GM21786 (cell line): ENCODE measurements around the gene TCF15.
"Not testable (repeated sequence)": the region's sequence is repeated elsewhere in the genome, so short reads cannot be mapped to it uniquely, and the experiment has no call there.

Experiments
- ATAC-seq: cut with Tn5 transposase; IDR thresholded peaks from one replicate; pipeline ENCODE4 v1.9.1; 2021; ENCODE audit not compliant: unreplicated experiment

TCF15 gene

DNA sequence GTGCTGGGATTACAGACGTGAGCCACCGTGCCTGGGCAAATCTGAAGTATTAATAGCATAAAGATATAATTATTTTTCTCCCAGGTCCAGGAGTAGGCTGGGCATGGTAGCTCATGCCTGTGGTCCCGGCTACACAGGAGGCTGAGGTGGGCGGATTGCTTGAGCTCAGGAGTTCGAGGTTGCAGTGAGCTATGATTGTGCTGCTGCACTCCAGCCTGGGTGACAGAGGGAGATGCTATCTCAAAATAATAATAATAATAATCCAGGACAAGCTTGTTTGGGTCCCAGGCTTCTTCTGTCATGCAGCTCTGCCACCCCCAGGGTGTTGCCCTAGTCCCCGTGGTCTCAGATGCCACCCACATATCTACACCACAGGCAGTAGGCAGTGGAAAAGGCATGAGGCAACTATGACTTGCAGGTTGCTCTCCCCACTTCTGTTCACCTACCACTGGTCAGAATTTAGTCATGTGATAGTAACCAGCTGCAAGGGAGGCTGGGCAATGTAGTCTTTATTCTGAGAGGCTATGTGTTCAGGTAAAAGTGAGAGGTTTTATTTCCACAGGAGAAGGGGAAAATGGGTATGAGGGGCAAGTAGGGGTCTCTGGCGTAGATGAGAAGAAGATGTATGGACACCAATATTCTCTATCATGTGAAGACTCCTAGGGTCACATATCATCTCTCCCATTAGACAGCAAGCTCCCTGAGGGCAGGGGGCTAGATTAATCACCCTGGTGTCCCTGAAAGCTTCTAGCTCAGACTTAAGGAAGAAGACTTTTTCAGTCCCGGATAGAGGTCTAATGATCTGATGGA is 25.7 kb downstream of the TCF15 start:
- ATAC-seq, result no peak

DNA sequence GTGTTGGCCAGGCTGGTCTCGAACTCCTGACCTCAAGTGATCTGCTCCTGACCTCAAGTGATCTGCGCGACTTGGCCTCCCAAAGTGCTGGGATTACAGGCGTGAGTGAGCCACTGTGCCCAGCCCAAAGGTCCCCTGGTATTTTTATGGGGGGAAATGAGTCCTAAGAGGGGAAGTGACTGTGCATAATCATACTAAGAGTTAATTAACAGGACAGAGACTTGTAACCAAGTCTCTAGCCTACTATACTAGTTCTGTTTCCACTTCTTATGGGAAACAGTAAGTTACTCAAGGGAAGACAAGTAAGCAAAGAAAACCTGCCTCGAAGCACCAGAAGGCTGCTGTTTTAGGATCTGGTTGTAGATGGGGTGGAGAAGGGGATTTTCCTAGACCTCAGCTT is 27.9 kb downstream of the TCF15 start:
- ATAC-seq, result no peak

GRCh38 chr20:578940-579690 is 31.0 kb downstream of the TCF15 start:
- ATAC-seq, result not testable (repeated sequence)

- ATAC-seq, result no peak
Measured at GRCh38 chr20:577167-577791, 32.8 kb downstream of the TCF15 start.

- no peak for ATAC-seq
Measured at GRCh38 chr20:576156-576555, 34.0 kb downstream of the TCF15 start.

DNA sequence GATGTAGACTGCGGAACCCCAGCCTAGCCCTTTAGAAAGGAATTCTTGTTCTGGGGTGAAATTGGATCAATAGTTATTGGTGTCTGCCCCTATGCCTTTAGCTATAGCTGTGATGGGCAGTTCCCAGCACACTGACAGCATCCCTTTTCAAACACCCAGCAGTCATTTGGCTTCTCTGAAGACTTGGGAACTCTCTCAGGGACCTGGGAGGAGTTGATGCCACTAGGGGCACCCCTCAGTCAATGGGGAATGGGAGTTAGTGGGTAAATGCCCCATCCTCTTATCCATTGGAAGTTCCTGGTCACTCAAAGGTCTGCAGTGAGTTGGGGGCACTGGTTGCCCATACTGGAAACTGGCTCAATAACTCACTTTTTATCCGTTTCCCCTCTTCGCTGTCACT is 34.9 kb downstream of the TCF15 start:
- no peak for ATAC-seq

GRCh38 chr20:574297-574942 is 35.7 kb downstream of the TCF15 start:
- ATAC-seq, result no peak

GRCh38 chr20:573414-574296 is 36.5 kb downstream of the TCF15 start:
- ATAC-seq, result no peak

GRCh38 chr20:572727-573126 is 37.4 kb downstream of the TCF15 start:
- ATAC-seq, result no peak

- ATAC-seq, result no peak
Measured at GRCh38 chr20:571754-572441, 38.2 kb downstream of the TCF15 start.

GRCh38 chr20:568673-569415 is 41.3 kb downstream of the TCF15 start:
- no peak for ATAC-seq

DNA sequence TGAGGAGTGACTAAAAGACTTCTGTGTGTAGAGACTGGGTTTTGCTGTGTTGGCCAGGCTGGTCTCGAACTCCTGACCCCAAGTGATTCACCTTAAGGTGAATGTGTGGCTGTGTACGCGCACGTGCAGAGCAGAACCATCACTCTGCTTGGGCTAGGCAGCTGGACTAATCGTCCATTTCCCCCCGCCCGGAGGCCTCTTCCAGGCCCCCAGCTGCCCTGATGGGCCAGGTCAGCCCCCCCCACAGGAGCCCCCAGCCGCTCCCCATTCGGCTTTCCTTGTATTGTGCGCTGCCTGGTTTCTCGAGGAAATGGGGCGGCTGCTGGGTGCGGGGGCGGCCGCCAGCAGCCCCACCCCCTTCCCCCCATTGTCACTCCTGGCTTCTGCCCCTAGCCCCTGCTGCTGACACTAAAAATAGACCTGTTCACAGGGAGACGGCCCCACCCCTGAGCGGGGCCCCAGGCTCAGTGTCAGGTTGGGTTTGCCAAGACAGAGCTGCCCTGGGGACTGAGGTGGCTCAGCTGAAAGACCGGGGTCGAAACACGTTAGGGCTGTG is 41.9 kb downstream of the TCF15 start:
- ATAC-seq, result no peak

DNA sequence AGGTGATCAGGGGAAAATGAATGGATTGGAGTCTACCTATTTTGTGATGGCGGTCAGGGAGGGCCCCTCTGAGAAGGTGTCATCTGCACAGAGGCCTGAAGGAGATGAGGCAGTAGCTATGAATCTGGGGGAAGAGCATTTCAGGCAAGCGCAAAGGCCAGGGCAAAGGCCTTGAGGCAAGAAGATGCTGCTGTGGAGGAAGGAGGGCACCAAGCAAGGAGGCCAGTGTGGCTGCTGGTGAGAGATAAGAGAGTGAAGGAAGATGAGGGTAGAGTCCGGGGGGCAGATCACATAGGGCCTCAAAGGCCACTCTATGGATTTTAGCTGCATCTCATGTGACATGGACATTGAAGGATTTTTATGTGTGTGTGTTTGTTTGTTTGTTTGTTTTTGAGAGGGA is 45.9 kb downstream of the TCF15 start:
- no peak for ATAC-seq

GRCh38 chr20:563187-563586 is 46.9 kb downstream of the TCF15 start:
- no peak for ATAC-seq

- ATAC-seq, result no peak
Measured at GRCh38 chr20:562232-562897, 47.7 kb downstream of the TCF15 start.

DNA sequence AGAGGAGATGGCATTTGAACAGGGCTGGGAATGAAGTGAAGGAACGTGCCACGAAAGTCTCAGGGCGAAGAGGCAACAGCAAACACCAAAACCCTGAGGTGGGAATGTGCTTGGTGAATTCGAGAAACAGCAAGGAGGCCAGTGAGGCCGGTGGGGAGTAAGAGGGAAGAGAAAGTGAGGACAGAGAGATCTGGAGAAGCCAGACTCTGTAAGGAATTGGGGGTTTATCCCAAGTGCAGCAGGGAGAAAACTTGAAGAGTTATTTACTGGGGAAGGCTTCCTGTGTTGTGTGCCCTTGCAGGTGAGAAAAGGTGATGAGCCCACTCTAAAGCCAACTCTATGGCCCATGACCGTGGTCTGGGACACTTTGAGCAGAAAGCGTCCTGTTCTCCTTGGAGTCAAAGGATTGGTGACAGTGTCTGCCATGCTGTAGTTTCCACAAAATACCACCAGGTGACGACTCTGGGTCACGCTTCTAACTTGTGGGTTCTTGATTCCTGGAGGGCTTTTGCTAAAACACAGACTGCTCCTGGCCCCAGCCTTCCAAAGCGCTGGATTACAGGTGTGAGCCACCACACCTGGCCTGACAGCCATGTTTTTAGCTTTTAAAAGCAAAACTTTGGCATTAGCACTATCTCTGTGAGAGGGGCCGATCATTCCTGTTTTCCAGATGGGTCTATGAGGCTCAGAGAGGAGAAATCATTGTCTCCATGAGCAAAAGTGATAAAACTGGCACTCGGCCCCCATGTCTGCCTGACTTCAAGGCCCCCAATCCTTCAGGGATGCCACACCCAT is 48.5 kb downstream of the TCF15 start:
- no peak for ATAC-seq

GRCh38 chr20:560680-561079 is 49.4 kb downstream of the TCF15 start:
- ATAC-seq, result no peak

DNA sequence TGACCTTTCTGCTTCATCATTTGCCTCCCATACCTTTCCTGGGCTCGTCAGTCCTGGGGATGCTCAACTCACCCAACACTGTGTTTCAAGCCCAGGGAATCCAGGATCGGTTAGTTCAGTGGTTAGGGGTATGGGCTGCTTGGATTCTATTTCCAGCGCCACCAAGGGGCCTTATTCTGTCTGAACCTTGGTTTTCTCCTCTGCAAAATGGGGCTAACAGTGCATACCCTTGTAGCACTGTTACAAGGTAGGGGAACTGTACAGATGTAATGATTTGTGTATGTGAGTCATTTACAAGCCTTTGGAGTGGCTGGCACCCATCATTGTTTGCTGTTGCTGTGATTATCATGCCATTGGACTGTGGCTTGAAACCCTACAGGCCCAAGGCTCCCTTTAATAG is 52.0 kb downstream of the TCF15 start:
- ATAC-seq, result no peak
